ENCODE data around the gene LRRC71. TPM values are rescaled to one million over a fixed set of nuclear protein-coding genes. Genes with fewer than 3 reads are reported as not detected.

Gene LRRC71
- total RNA-seq, 4 donors from 2014 or later, result not detected

DNA sequence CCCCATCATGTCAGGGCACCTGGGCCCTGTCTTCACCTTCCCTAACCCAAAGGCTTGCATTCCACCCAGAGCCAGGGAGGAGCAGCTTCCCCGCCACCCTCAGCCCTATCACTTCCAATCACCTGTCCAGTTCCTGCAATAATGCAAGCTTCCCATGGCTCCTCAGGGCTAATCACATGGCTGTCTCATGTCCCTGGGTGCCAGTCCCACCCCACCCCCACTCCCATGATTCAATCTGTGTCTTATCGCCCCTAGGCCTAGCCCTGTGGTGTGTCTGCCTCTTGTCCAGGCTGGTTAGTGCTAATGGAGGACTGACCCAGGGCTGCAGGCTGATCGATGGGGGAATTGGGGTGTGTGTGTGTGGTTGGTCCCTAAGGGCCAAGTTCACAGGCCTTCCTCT is 37.9 kb upstream of the LRRC71 start:
- Histone ChIP-seq H3K27ac (no peak overlapping the region), H3K27me3 (no peaks in the 10 kb centered on the region), H3K4me3 (no peak overlapping the region), H3K36me3 (no peaks in the 10 kb centered on the region), H3K4me1 (no peaks in the 10 kb centered on the region), H3K9me3 (no peaks in the 10 kb centered on the region)
- TF ChIP-seq, protein P1, sequence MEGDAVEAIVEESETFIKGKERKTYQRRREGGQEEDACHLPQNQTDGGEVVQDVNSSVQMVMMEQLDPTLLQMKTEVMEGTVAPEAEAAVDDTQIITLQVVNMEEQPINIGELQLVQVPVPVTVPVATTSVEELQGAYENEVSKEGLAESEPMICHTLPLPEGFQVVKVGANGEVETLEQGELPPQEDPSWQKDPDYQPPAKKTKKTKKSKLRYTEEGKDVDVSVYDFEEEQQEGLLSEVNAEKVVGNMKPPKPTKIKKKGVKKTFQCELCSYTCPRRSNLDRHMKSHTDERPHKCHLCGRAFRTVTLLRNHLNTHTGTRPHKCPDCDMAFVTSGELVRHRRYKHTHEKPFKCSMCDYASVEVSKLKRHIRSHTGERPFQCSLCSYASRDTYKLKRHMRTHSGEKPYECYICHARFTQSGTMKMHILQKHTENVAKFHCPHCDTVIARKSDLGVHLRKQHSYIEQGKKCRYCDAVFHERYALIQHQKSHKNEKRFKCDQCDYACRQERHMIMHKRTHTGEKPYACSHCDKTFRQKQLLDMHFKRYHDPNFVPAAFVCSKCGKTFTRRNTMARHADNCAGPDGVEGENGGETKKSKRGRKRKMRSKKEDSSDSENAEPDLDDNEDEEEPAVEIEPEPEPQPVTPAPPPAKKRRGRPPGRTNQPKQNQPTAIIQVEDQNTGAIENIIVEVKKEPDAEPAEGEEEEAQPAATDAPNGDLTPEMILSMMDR (IDR thresholded peaks at IDR 0.05), result no peak
- TF ChIP-seq POLR2A (IDR thresholded peaks at IDR 0.05), result no peak
- no peak for DNase-seq

DNA sequence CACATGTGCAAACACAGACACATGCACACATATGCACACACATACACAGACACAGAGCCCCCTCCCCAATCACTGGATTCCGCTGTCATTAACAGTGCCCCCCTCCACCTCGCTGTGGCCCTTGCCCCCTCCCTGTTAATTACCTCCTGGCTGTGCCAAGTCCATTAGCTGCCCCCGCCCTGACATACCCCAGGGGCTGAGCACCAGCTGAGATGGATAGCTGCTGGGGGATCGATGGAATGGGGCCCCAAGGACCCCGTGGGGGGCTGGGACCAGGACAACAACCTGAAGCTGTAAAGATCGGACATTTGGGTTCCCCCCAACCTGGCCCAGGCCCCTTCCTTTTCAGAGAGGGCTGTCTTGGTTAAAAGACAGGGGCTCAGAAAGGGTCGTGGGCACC is 36.5 kb upstream of the LRRC71 start:
- TF ChIP-seq POLR2A (IDR thresholded peaks at IDR 0.05), result no peak
- TF ChIP-seq, protein P1 (IDR thresholded peaks at IDR 0.05), result no peak
- H3K4me3 ChIP-seq, result no peak overlapping the region
- H3K27me3 ChIP-seq, result no peaks in the 10 kb centered on the region
- no peaks in the 10 kb centered on the region for H3K36me3 ChIP-seq
- no peak for DNase-seq
- no peaks in the 10 kb centered on the region for H3K9me3 ChIP-seq
- H3K27ac ChIP-seq, result no peak overlapping the region
- H3K4me1 ChIP-seq, result no peaks in the 10 kb centered on the region

DNA sequence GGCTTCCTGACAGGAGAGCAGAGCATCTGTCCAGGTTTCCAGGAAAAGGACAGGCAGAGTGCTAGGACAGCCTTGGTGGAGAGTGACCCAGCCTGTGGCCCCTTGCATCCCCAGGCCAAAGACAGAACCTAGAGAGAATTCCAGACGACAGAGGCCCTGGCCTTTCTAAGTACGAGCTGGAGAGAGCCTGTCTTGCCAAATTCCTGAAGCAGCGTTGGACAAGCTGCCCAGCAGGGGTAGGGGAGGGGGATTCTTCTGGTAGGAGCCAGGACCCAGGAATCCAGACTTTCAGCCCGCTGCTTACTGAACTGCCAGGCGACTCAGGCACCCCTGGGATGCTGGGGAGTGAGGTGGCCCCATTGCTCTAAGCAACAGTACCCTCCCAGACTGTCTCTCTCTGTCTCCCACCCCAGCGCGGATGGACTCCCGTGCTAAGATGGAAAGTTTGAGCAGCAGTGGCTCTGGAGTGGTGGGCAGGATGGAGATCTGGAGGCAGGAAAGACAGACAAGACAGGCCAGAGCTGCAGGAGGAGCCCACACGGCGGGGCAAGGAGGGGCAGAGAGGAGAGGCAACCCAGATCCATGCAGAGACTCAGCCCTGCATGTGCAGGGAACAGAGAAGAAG is 35.8 kb upstream of the LRRC71 start:
- no peak for TF ChIP-seq POLR2A (IDR thresholded peaks at IDR 0.05)
- TF ChIP-seq, protein P1 (IDR thresholded peaks at IDR 0.05), result no peak
- Histone ChIP-seq H3K4me1 (no peaks in the 10 kb centered on the region), H3K36me3 (no peaks in the 10 kb centered on the region), H3K27me3 (no peaks in the 10 kb centered on the region), H3K4me3 (no peak overlapping the region), H3K27ac (no peak overlapping the region), H3K9me3 (no peaks in the 10 kb centered on the region)
- no peak for DNase-seq

DNA sequence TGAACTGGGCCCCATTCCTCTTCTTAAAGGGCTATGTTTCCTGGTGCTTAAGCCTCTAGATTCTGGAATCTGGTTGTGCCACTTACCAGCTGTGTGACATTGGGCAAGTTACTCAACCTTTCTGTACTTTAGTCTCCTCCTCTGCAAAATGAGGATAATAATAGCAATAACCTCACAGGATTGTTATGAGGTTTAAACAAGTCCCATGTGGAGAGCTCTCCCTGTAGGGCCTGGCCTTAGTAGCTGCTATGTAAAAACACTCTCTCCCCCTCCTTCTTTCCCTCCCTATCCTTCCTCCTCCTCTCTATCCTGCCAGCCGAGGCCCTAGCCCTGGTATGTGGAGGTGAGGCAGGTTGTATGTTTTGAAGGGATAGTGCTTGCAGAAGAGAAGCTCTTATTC is 35.1 kb upstream of the LRRC71 start:
- H3K9me3 ChIP-seq, result no peaks in the 10 kb centered on the region
- TF ChIP-seq, protein P1 (IDR thresholded peaks at IDR 0.05), result no peak
- TF ChIP-seq POLR2A (IDR thresholded peaks at IDR 0.05), result no peak
- no peak for DNase-seq
- no peaks in the 10 kb centered on the region for H3K4me1 ChIP-seq
- H3K36me3 ChIP-seq, result no peaks in the 10 kb centered on the region
- no peaks in the 10 kb centered on the region for H3K27me3 ChIP-seq
- no peak overlapping the region for H3K4me3 ChIP-seq
- H3K27ac ChIP-seq, result no peak overlapping the region

DNA sequence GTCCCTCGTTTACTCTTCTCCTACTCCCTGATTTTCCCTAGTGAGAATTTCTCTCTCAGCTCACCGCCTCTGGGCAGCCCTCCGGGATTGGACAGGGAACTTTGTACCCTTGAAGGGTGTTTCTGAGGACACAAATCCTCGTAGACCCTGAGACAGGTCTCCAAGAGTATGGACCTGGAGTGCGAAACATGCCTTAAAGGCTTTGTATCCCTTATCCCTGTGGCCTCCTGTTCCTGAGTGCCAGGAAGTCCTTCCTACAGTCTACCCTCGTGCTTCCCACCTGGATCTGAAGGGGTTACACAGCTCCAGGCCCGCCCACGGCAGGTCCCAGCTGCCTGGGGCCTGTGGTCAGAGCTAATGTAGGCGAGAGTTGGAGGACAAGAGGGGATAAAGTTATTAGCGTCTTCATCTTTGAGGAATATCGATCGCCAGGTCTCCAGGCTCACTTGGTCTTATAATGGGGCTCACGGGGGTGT is 34.5 kb upstream of the LRRC71 start:
- Histone ChIP-seq H3K9me3 (no peaks in the 10 kb centered on the region), H3K27me3 (no peaks in the 10 kb centered on the region), H3K4me1 (no peaks in the 10 kb centered on the region), H3K27ac (no peak overlapping the region), H3K4me3 (no peak overlapping the region), H3K36me3 (no peaks in the 10 kb centered on the region)
- no peak for DNase-seq
- TF ChIP-seq, protein P1 (IDR thresholded peaks at IDR 0.05), result no peak
- no peak for TF ChIP-seq POLR2A (IDR thresholded peaks at IDR 0.05)

All from Peyer's patch (tissue), 4 donors.